Retinal pigment epithelial cell (primary cell): ENCODE results near the gene DPEP2NB.
"Not testable (repeated sequence)": the region's sequence is repeated elsewhere in the genome, so short reads cannot be mapped to it uniquely, and the experiment has no call there.

Source experiments
- DNase-seq: peaks from one replicate; pipeline ENCODE4 v3.0.0-alpha.2; 2010; ENCODE audit warnings: low read depth
- H3K4me3 ChIP-seq: 2 replicates; pipeline ENCODE4 v1.5.1; 2011; ENCODE audit warnings: mild to moderate bottlenecking, low read length, control low read depth, moderate library complexity
- CTCF ChIP-seq: conservative IDR thresholded peaks from 2 replicates; pipeline ENCODE4 v1.5.1; 2011; ENCODE audit warnings: low read depth, low read length, control low read depth, inconsistent platforms

Gene DPEP2NB

GRCh38 chr16:67979955-67980678 lies 35.6 kb downstream of the DPEP2NB start, which contains the start of gene DPEP3:
Gene DPEP3, minus strand, starts transcription at chr16:67980499. Its CDS starts 119 bp downstream, at chr16:67980380.
- TF ChIP-seq CTCF: peak; percentile 42
- H3K4me3 ChIP-seq: no peak within 1 kb of the TSS

GRCh38 chr16:67977469-67978227 lies 38.1 kb downstream of the DPEP2NB start:
- no peak for TF ChIP-seq CTCF
- no peak overlapping the region for H3K4me3 ChIP-seq
- DNase-seq: no peak

More at GRCh38 chr16:67979955-67980678, 35.6 kb downstream of the DPEP2NB start, which contains the start of gene DPEP3:
- DNase-seq: no peak

GRCh38 chr16:67977005-67977404 lies 38.7 kb downstream of the DPEP2NB start:
- no peak for TF ChIP-seq CTCF
- DNase-seq: no peak
- H3K4me3 ChIP-seq: no peak overlapping the region

- DNase-seq: no peak
- TF ChIP-seq CTCF: no peak
- no peak overlapping the region for H3K4me3 ChIP-seq
These were observed 39.5 kb downstream of the DPEP2NB start for GRCh38 chr16:67976205-67976604.

- DNase-seq: no peak
- TF ChIP-seq CTCF: no peak
- H3K4me3 ChIP-seq: no peak overlapping the region
These were observed 40.2 kb downstream of the DPEP2NB start for GRCh38 chr16:67975321-67976105.

GRCh38 chr16:67972285-67972684 lies 43.4 kb downstream of the DPEP2NB start:
- not testable (repeated sequence) for H3K4me3 ChIP-seq, DNase-seq

- DNase-seq: no peak
- TF ChIP-seq CTCF: no peak
- H3K4me3 ChIP-seq: no peak overlapping the region
These were observed 44.6 kb downstream of the DPEP2NB start for GRCh38 chr16:67971111-67971510.
